Neural progenitor cell (in vitro differentiated cells): ENCODE results near the gene SCNN1B.

Experiments
- EZH2 ChIP-seq: fragments of 200-600 bp; sonication (generic); IDR thresholded peaks from 2 replicates; pipeline ENCODE4 v1.6.1; 2017; ENCODE audit warnings: antibody characterized with exemption, mild to moderate bottlenecking, moderate library complexity
- EZH2phosphoT487 ChIP-seq: fragments of 200-600 bp; sonication (generic); IDR thresholded peaks from 2 replicates; pipeline ENCODE4 v1.6.1; 2017; ENCODE audit warnings: antibody characterized with exemption
- TF ChIP-seq, protein P1 (sequence below): fragments of 200-600 bp; sonication (generic); IDR thresholded peaks from 2 replicates; pipeline ENCODE4 v1.5.1; 2017; ENCODE audit warnings: antibody characterized with exemption, mild to moderate bottlenecking

DNA sequence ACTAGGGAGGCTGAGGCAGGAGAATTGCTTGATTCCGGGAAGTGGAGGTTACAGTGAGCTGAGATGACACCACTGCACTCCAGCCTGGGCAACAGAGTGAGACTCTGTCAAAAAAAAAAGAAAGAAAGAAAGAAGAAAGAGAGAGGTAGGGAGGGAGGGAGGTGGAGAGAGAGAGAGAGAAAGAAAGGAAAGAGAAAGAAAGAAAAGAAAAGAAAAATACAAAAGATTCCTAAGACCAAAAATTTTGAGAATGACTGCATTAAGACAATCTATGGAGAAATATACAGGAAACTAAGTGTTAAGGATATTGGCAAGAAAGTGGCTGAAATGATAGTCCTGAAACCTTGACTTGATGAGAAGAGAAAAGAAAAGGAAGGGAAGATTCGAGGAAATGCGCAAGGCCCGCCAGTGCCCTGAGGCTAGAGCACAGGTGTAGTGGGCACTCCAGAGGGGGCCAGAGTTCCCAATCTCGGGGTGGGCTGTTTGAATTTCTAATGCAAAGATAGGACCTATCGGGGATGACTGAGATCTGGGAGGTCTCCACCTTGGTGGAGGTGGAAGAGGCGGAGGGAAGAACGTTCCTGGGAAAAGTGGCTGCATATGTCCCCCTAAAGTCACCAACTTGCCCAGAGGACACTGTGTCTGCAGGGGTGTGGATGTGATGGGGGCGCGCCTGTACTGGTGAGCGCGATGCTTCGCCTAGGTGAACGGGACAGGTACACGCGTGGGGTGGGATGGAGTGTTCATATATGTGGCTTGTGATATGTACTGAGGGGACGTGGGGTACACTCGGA, 654 bp upstream of the SCNN1B start:
- TF ChIP-seq, protein P1, sequence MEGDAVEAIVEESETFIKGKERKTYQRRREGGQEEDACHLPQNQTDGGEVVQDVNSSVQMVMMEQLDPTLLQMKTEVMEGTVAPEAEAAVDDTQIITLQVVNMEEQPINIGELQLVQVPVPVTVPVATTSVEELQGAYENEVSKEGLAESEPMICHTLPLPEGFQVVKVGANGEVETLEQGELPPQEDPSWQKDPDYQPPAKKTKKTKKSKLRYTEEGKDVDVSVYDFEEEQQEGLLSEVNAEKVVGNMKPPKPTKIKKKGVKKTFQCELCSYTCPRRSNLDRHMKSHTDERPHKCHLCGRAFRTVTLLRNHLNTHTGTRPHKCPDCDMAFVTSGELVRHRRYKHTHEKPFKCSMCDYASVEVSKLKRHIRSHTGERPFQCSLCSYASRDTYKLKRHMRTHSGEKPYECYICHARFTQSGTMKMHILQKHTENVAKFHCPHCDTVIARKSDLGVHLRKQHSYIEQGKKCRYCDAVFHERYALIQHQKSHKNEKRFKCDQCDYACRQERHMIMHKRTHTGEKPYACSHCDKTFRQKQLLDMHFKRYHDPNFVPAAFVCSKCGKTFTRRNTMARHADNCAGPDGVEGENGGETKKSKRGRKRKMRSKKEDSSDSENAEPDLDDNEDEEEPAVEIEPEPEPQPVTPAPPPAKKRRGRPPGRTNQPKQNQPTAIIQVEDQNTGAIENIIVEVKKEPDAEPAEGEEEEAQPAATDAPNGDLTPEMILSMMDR, result no peak
- no peak for TF ChIP-seq EZH2
- TF ChIP-seq EZH2phosphoT487, result peak; percentile 35
